IMR-90 (cell line): ENCODE measurements around the gene USP24. TPM values are rescaled to one million over a fixed set of nuclear protein-coding genes. Genes with fewer than 3 reads are reported as not detected.

Source experiments
- ATAC-seq: fragments of 200-7000 bp; cut with Tn5 transposase; 2 replicates; pipeline ENCODE4 v1.9.1; 2020; ENCODE audit warnings: low read depth, mild to moderate bottlenecking, moderate library complexity
- BruUV-seq: library from RNA; stranded (reverse); fragments of 400-500 nt; replicated peaks from 2 replicates; lab custom pipeline; 2021; lab: Mats Ljungman, UMichigan
- CTCF ChIA-PET: fragments of 300-600 bp; formaldehyde crosslinking; extraction: SDS; loops from one replicate; lab custom pipeline; 2021; ENCODE audit warnings: antibody characterized with exemption; lab: Yijun Ruan, JAX
- POLR2A ChIA-PET: fragments of 300-600 bp; sonication (Branson Sonifier 250); formaldehyde crosslinking; loops from one replicate; lab custom pipeline; 2022; ENCODE audit warnings: antibody characterized with exemption; ENCODE audit not compliant: unreplicated experiment; lab: Charles Lee
- DNase-seq: peaks from one replicate; pipeline ENCODE4 v3.0.0; 2013
- H2AFZ ChIP-seq: replicated peaks from 2 replicates; pipeline ENCODE3; 2013; ENCODE audit warnings: low read length, mild to moderate bottlenecking; ENCODE audit not compliant: poor library complexity
- H2AK5ac ChIP-seq: 2 replicates; pipeline ENCODE4 v1.6.1; 2013; ENCODE audit warnings: low read depth, low read length, inconsistent platforms
- H2AK9ac ChIP-seq: replicated peaks from 2 replicates; pipeline ENCODE3; 2013; ENCODE audit warnings: mild to moderate bottlenecking, low read depth, low read length, moderate library complexity; ENCODE audit not compliant: poor library complexity
- H2BK120ac ChIP-seq: 2 replicates; pipeline ENCODE4 v1.6.1; 2013; ENCODE audit warnings: low read depth, low read length, inconsistent platforms
- H2BK15ac ChIP-seq: 3 replicates; pipeline ENCODE4 v1.6.1; 2013; ENCODE audit warnings: low read depth, low read length, inconsistent platforms
- H2BK20ac ChIP-seq: 2 replicates; pipeline ENCODE4 v1.6.1; 2013; ENCODE audit warnings: low read depth, mild to moderate bottlenecking, inconsistent platforms, low read length, moderate library complexity
- H2BK5ac ChIP-seq: 2 replicates; pipeline ENCODE4 v1.6.1; 2013; ENCODE audit warnings: mild to moderate bottlenecking, low read depth, low read length, inconsistent platforms; ENCODE audit not compliant: poor library complexity, severe bottlenecking
- H3K14ac ChIP-seq: replicated peaks from 2 replicates; pipeline ENCODE4 v1.6.1; 2013; ENCODE audit warnings: low read depth, low read length, inconsistent platforms
- H3K18ac ChIP-seq: 2 replicates; pipeline ENCODE4 v1.6.1; 2013; ENCODE audit warnings: low read depth, low read length, control low read depth
- H3K23ac ChIP-seq: 2 replicates; pipeline ENCODE4 v1.6.1; 2013; ENCODE audit warnings: low read depth, low read length, inconsistent platforms
- H3K27ac ChIP-seq: 2 replicates; pipeline ENCODE4 v1.5.1; 2013; ENCODE audit warnings: mild to moderate bottlenecking, control low read depth, low read length; ENCODE audit not compliant: insufficient read depth
- H3K27me3 ChIP-seq: 2 replicates; pipeline ENCODE4 v1.6.1; 2013; ENCODE audit warnings: low read length; ENCODE audit not compliant: control insufficient read depth, insufficient read depth
- H3K36me3 ChIP-seq: 2 replicates; pipeline ENCODE4 v1.6.1; 2013; ENCODE audit warnings: low read length, mixed read lengths; ENCODE audit not compliant: control insufficient read depth, insufficient read depth
- H3K4ac ChIP-seq: 2 replicates; pipeline ENCODE4 v1.6.1; 2013; ENCODE audit warnings: low read depth, low read length, inconsistent platforms
- H3K4me1 ChIP-seq: 2 replicates; pipeline ENCODE4 v1.6.1; 2013; ENCODE audit warnings: low read length, mixed read lengths; ENCODE audit not compliant: control insufficient read depth, insufficient read depth
- H3K4me2 ChIP-seq: 2 replicates; pipeline ENCODE4 v1.6.1; 2013; ENCODE audit warnings: low read depth, mild to moderate bottlenecking, control low read depth, low read length, moderate library complexity
- H3K4me3 ChIP-seq: 2 replicates; pipeline ENCODE4 v1.5.1; 2013; ENCODE audit warnings: low read depth, mild to moderate bottlenecking, control low read depth, low read length, moderate library complexity; ENCODE audit not compliant: insufficient read depth
- H3K56ac ChIP-seq: 2 replicates; pipeline ENCODE4 v1.6.1; 2013; ENCODE audit warnings: low read length, inconsistent platforms; ENCODE audit not compliant: insufficient read depth; ENCODE audit errors: extremely low read depth
- H3K79me1 ChIP-seq, 2 experiments: 2 replicates each; pipeline ENCODE4 v1.6.1; 2013; ENCODE audit warnings: low read length in 2 of 2, inconsistent platforms in 1 of 2, low read depth in 1 of 2
- H3K9ac ChIP-seq: 2 replicates; pipeline ENCODE4 v1.6.1; 2013; ENCODE audit warnings: low read depth, low read length, control low read depth
- H3K9me1 ChIP-seq: 2 replicates; pipeline ENCODE4 v1.6.1; 2013; ENCODE audit warnings: low read length, inconsistent platforms; ENCODE audit not compliant: insufficient read depth
- H3K9me3 ChIP-seq: 2 replicates; pipeline ENCODE4 v1.6.1; 2013; ENCODE audit warnings: low read length; ENCODE audit not compliant: control insufficient read depth, insufficient read depth
- H4K20me1 ChIP-seq: 2 replicates; pipeline ENCODE4 v1.6.1; 2013; ENCODE audit warnings: low read length, inconsistent platforms; ENCODE audit not compliant: insufficient read depth
- H4K5ac ChIP-seq: 2 replicates; pipeline ENCODE4 v1.6.1; 2013; ENCODE audit warnings: mild to moderate bottlenecking, low read depth, low read length, control low read depth
- H4K8ac ChIP-seq, 2 experiments: 2 replicates each; pipeline ENCODE4 v1.6.1; 2013; ENCODE audit warnings: low read depth in 2 of 2, low read length in 2 of 2, control low read depth in 1 of 2, inconsistent platforms in 1 of 2
- H4K91ac ChIP-seq: 2 replicates; pipeline ENCODE4 v1.6.1; 2013; ENCODE audit warnings: low read depth, low read length, inconsistent platforms; ENCODE audit not compliant: insufficient read depth
- BHLHE40 ChIP-seq: fragments of 150-350 bp; IDR thresholded peaks from 2 replicates; pipeline ENCODE4 v1.6.1; 2016; ENCODE audit warnings: mild to moderate bottlenecking, low read depth, low read length
- CHD1 ChIP-seq: IDR thresholded peaks from 2 replicates; pipeline ENCODE4 v1.6.1; 2012; ENCODE audit warnings: low read depth, low read length, improper control_type of control experiment
- FOS ChIP-seq: fragments of 150-350 bp; IDR thresholded peaks from 2 replicates; pipeline ENCODE4 v1.6.1; 2016; ENCODE audit warnings: low read depth, low read length
- MAFK ChIP-seq: IDR thresholded peaks from 2 replicates; pipeline ENCODE4 v1.6.1; 2012; ENCODE audit warnings: low read depth, low read length, improper control_type of control experiment
- MAZ ChIP-seq: IDR thresholded peaks from 2 replicates; pipeline ENCODE4 v1.6.1; 2012; ENCODE audit warnings: low read depth, mild to moderate bottlenecking, low read length, improper control_type of control experiment, moderate library complexity, borderline replicate concordance
- NFE2L2 ChIP-seq: fragments of 150-350 bp; IDR thresholded peaks from 2 replicates; pipeline ENCODE4 v1.6.1; 2016; ENCODE audit warnings: low read depth, mild to moderate bottlenecking, low read length
- POLR2A ChIP-seq: IDR thresholded peaks from 2 replicates; pipeline ENCODE4 v1.6.1; 2012; ENCODE audit warnings: mild to moderate bottlenecking, low read depth, low read length
- RFX5 ChIP-seq: IDR thresholded peaks from 2 replicates; pipeline ENCODE4 v1.8.0; 2012; ENCODE audit warnings: low read depth, mild to moderate bottlenecking, low read length, moderate library complexity
- WGBS, 2 experiments: methylation state at CpG; one replicate each; pipeline versions ENCODE4 v1.1.5 to v1.1.7; 2013; ENCODE audit warnings: missing lambda C conversion rate in 2 of 2; ENCODE audit not compliant: insufficient read length in 1 of 2; ENCODE audit errors: extremely low coverage in 2 of 2; 5-methylcytosine and 5-hydroxymethylcytosine counted together
- dilution Hi-C: fragments of 300-500 bp; cut with HindIII; formaldehyde crosslinking; loops from one replicate; pipeline ENCODE4 v1.14.3; 2018; ENCODE audit warnings: low sequenced_read_pairs; ENCODE audit not compliant: unreplicated experiment
- in situ Hi-C: fragments of 300-500 bp; cut with MboI; formaldehyde crosslinking; loops from 3 replicates; pipeline ENCODE4 v1.14.3; 2019; ENCODE audit warnings: low sequenced_read_pairs, inconsistent platforms, mixed read lengths
- intact Hi-C: fragments of 100-400 bp; cut with micrococcal nuclease; formaldehyde crosslinking; loops from 2 replicates; pipeline ENCODE4 v1.10.0; 2022
- polyA plus RNA-seq, 3 experiments: library from polyadenylated mRNA; depleted of rRNA; stranded (reverse); fragments of >200 nt; gene quantifications; 2 replicates each; pipeline ENCODE4 v1.2.3, GENCODE V29; 2012; ENCODE audit warnings: low replicate concordance in 1 of 3
- total RNA-seq: library from RNA; depleted of rRNA; stranded (reverse); fragments of >200 nt; gene quantifications from 2 replicates; pipeline ENCODE4 v1.2.3, GENCODE V29; 2012
- TF ChIP-seq, protein P1 (sequence below): conservative IDR thresholded peaks from 2 replicates; pipeline ENCODE4 v1.5.1; 2012; ENCODE audit warnings: mild to moderate bottlenecking, low read depth, low read length, improper control_type of control experiment
- TF ChIP-seq, protein P2 (sequence below): fragments of 150-350 bp; IDR thresholded peaks from 2 replicates; pipeline ENCODE4 v1.6.1; 2016; ENCODE audit warnings: low read depth, mild to moderate bottlenecking, low read length, moderate library complexity, borderline replicate concordance

USP24 gene
- total and polyA plus RNA-seq, 2 of the 4 experiments (the other 2 are of a cell fraction), result 8.4 to 36.7 TPM

DNA sequence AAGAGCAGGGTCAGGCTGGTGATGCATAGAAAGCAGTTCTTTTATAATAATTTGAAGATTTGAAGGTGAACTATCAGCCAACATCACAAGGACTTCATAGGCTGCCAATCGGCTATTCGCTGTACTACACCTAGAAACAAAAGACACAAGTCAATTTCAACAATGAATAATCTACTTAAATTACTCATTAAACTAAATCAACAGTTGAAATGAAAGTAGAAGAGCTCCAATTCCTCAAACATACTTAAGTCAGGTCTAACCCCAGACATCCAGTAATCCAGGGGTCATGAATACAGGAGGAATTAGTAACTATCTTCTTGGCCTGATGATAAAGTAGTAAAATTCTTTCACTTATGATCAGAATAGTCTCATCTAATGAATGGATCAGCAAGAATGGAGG, 111.3 kb downstream of the USP24 start:
- DNase-seq, result no peak
- Histone ChIP-seq H3K4ac (no peak overlapping the region), H2BK15ac (no peak overlapping the region), H3K23ac (no peak overlapping the region), H3K27me3 (no peaks in the 10 kb centered on the region), H3K4me3 (no peak overlapping the region), H4K5ac (no peak overlapping the region), H3K36me3 (peaks cover 39% of the 10 kb centered on the region), H3K9me1 (no peaks in the 10 kb centered on the region; the same call in 1 of the 2 replicates), H3K4me2 (no peak overlapping the region), H4K91ac (no peak overlapping the region), H2AK5ac (no peak overlapping the region), H3K79me1 (no peaks in the 10 kb centered on the region; a peak in 1 of 4 replicates), H4K20me1 (no peaks in the 10 kb centered on the region), H2AK9ac (no peak overlapping the region), H3K56ac (no peak overlapping the region), H4K8ac (no peak overlapping the region), H2AFZ (no peak overlapping the region), H3K14ac (no peak overlapping the region), H3K4me1 (no peaks in the 10 kb centered on the region), H2BK20ac (no peak overlapping the region), H2BK120ac (no peak overlapping the region), H3K9ac (no peak overlapping the region), H2BK5ac (no peak overlapping the region), H3K27ac (no peak overlapping the region), H3K9me3 (no peaks in the 10 kb centered on the region), H3K18ac (no peak overlapping the region)
- ChIA-PET POLR2A (no interaction called here), CTCF (no interaction called here)
- dilution Hi-C loops, result no loop called here
- BruUV-seq, result no TSS peak
- in situ Hi-C loops, result no loop called here
- WGBS, 2 experiments, result no CpG with 5 or more reads among the region's 2 CpGs
- intact Hi-C loops, result no loop called here
- TF ChIP-seq POLR2A (no peak), RFX5 (no peak), MAFK (no peak), BHLHE40 (no peak), MAZ (no peak), CHD1 (no peak), NFE2L2 (no peak), FOS (no peak)
- TF ChIP-seq, protein P1, sequence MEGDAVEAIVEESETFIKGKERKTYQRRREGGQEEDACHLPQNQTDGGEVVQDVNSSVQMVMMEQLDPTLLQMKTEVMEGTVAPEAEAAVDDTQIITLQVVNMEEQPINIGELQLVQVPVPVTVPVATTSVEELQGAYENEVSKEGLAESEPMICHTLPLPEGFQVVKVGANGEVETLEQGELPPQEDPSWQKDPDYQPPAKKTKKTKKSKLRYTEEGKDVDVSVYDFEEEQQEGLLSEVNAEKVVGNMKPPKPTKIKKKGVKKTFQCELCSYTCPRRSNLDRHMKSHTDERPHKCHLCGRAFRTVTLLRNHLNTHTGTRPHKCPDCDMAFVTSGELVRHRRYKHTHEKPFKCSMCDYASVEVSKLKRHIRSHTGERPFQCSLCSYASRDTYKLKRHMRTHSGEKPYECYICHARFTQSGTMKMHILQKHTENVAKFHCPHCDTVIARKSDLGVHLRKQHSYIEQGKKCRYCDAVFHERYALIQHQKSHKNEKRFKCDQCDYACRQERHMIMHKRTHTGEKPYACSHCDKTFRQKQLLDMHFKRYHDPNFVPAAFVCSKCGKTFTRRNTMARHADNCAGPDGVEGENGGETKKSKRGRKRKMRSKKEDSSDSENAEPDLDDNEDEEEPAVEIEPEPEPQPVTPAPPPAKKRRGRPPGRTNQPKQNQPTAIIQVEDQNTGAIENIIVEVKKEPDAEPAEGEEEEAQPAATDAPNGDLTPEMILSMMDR, result no peak
- TF ChIP-seq, protein P2, sequence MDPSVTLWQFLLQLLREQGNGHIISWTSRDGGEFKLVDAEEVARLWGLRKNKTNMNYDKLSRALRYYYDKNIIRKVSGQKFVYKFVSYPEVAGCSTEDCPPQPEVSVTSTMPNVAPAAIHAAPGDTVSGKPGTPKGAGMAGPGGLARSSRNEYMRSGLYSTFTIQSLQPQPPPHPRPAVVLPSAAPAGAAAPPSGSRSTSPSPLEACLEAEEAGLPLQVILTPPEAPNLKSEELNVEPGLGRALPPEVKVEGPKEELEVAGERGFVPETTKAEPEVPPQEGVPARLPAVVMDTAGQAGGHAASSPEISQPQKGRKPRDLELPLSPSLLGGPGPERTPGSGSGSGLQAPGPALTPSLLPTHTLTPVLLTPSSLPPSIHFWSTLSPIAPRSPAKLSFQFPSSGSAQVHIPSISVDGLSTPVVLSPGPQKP, result no peak
- no peak for ATAC-seq
